ENCODE measurements around the gene RFX8.

Gene RFX8

DNA sequence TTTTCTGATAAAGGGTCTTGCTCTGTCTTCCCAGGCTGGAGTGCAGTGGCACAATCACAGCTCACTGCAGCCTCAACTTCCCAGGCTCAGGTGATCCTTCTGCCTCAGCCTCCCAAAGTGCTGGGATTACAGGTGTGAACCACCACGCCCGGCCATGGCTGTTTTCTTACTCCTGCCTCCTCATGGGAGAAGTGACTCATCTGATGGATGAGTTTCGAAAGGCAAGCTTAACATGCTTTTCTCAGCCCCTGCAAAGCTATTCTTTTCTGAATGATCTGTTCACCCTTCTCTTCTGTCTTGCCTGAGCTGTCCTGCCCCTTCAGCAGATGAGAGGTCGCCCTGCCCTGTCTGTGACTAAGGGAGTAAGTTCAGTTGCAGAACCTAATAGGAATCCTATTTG lies 86.7 kb downstream of the RFX8 start:
- no peak for DNase-seq
- H3K4me2 ChIP-seq (ENCODE audit: low read depth, low read length) = no peak overlapping the region
- TF ChIP-seq, protein P1, sequence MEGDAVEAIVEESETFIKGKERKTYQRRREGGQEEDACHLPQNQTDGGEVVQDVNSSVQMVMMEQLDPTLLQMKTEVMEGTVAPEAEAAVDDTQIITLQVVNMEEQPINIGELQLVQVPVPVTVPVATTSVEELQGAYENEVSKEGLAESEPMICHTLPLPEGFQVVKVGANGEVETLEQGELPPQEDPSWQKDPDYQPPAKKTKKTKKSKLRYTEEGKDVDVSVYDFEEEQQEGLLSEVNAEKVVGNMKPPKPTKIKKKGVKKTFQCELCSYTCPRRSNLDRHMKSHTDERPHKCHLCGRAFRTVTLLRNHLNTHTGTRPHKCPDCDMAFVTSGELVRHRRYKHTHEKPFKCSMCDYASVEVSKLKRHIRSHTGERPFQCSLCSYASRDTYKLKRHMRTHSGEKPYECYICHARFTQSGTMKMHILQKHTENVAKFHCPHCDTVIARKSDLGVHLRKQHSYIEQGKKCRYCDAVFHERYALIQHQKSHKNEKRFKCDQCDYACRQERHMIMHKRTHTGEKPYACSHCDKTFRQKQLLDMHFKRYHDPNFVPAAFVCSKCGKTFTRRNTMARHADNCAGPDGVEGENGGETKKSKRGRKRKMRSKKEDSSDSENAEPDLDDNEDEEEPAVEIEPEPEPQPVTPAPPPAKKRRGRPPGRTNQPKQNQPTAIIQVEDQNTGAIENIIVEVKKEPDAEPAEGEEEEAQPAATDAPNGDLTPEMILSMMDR (IDR thresholded peaks at IDR 0.05; ENCODE audit: low read length) = no peak
- TF ChIP-seq EZH2phosphoT487 (IDR thresholded peaks at IDR 0.05; ENCODE audit: low read length) (no peak), EZH2 (optimal IDR thresholded peaks at IDR 0.05; ENCODE audit: low read depth, low read length) (no peak)

DNA sequence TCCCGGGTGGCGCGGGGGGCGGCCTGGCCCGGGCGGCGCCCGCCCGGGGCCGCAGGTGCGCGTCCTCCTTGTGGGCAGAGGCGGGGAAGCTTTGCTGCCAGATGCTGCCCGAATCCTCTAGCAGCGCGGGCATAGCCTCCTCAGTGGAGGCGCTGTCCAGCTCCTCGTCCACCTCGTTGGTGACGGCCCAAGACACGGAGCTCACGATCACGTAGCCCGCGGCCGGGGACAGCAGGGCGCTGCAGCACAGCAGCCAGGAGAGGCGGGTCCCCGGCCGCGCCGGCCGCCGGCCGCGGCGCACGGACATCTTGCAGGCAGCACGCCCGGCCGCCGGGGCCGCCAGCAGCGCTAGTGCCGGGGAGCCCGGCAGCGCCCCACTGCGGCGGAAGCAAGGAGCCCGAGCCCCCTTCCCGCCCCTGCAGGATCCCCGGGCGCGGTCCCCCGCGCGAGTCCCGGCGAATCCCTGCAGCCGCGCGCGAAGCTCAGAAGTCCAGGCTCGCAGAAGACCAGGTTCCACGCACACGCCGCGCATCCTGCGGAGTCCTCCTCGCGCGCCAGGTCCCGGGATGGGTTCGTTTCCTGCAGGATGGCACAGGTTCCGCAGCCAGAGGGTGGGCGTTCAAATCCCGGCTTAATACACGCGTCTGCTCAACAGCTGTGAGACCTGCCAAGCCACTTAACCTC lies 87.6 kb downstream of the RFX8 start, which contains the start of gene CREG2:
Gene CREG2, minus strand, starts transcription at position 353 of the 684 bp plus-strand sequence. Its CDS starts 46 bp downstream, at position 307.
- Histone ChIP-seq H3K36me3 (replicated peaks; ENCODE audit: insufficient read depth, low read length) (no peaks in the 10 kb centered on the region), H3K27ac (ENCODE audit: low read length) (no peak within 1 kb of the TSS), H2AFZ (ENCODE audit: low read length) (no peak within 1 kb of the TSS), H3K27me3 (replicated peaks; ENCODE audit: insufficient read depth, low read length) (no peaks in the 10 kb centered on the region), H3K4me1 (ENCODE audit: low read length) (no peaks in the 10 kb centered on the region), H3K9ac (ENCODE audit: low read length) (no peak within 1 kb of the TSS), H3K9me3 (replicated peaks; ENCODE audit: insufficient read depth, low read length) (no peaks in the 10 kb centered on the region), H4K20me1 (ENCODE audit: insufficient read depth, low read length) (no peaks in the 10 kb centered on the region), H3K79me2 (ENCODE audit: low read length) (no peaks in the 10 kb centered on the region), H3K4me2 (ENCODE audit: low read depth, low read length) (no peak within 1 kb of the TSS), H3K9me2 (replicated peaks; ENCODE audit: insufficient read depth, low read length) (no peaks in the 10 kb centered on the region), H3K4me3 (ENCODE audit: low read length) (no peak within 1 kb of the TSS), H3F3A (ENCODE audit: insufficient read depth, low read length) (no peaks in the 10 kb centered on the region)
- no peak for DNase-seq
- TF ChIP-seq, protein P1 (IDR thresholded peaks at IDR 0.05; ENCODE audit: low read length) = no peak
- no peak for TF ChIP-seq EZH2phosphoT487 (IDR thresholded peaks at IDR 0.05; ENCODE audit: low read length)
- no peak for TF ChIP-seq EZH2 (optimal IDR thresholded peaks at IDR 0.05; ENCODE audit: low read depth, low read length)

More for the DNA sequence above, 86.7 kb downstream of the RFX8 start:
- no peak overlapping the region for H3K9ac ChIP-seq (ENCODE audit: low read length)
- no peak overlapping the region for H3K4me3 ChIP-seq (ENCODE audit: low read length)
- no peak overlapping the region for H2AFZ ChIP-seq (ENCODE audit: low read length)
- H3K79me2 ChIP-seq (ENCODE audit: low read length) = no peaks in the 10 kb centered on the region
- H4K20me1 ChIP-seq (ENCODE audit: insufficient read depth, low read length) = no peaks in the 10 kb centered on the region
- no peaks in the 10 kb centered on the region for H3K27me3 ChIP-seq (replicated peaks; ENCODE audit: insufficient read depth, low read length)
- no peaks in the 10 kb centered on the region for H3K4me1 ChIP-seq (ENCODE audit: low read length)
- H3K9me2 ChIP-seq (replicated peaks; ENCODE audit: insufficient read depth, low read length) = no peaks in the 10 kb centered on the region
- no peaks in the 10 kb centered on the region for H3F3A ChIP-seq (ENCODE audit: insufficient read depth, low read length)
- H3K36me3 ChIP-seq (replicated peaks; ENCODE audit: insufficient read depth, low read length) = no peaks in the 10 kb centered on the region
- no peaks in the 10 kb centered on the region for H3K9me3 ChIP-seq (replicated peaks; ENCODE audit: insufficient read depth, low read length)
- no peak overlapping the region for H3K27ac ChIP-seq (ENCODE audit: low read length)

DNA sequence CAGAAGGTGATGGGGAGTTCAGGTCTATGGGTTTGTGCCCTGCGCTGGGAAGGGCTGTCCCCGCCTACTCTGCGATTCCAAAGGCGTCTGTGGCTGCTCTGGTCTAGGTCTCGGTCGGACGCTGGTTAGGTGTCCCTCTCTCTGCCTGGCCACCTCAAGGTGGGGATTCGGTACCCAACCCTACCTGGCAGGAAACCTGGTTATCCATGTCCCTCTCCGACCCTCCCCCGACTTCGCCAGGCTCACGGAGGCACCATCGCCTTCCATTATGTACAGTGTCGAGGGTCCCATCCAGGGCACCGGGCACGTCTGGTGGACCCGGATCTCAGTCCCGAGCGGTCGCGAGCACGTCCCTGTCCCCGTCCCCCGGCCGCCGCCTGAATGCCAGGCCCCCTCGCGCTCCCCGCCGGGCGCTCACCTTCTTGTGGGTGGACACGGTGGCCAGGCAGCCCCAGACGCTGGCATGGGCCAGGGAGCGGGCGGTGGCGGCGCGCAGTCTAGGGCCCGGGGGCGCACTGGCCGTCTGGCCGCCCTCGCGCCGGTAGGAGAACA lies 88.2 kb downstream of the RFX8 start:
- no peak overlapping the region for H3K9ac ChIP-seq (ENCODE audit: low read length)
- H3K4me2 ChIP-seq (ENCODE audit: low read depth, low read length) = no peak overlapping the region
- H3K4me3 ChIP-seq (ENCODE audit: low read length) = no peak overlapping the region
- H3K9me2 ChIP-seq (replicated peaks; ENCODE audit: insufficient read depth, low read length) = no peaks in the 10 kb centered on the region
- no peaks in the 10 kb centered on the region for H3K79me2 ChIP-seq (ENCODE audit: low read length)
- H3K4me1 ChIP-seq (ENCODE audit: low read length) = no peaks in the 10 kb centered on the region
- TF ChIP-seq, protein P1 (IDR thresholded peaks at IDR 0.05; ENCODE audit: low read length) = no peak
- TF ChIP-seq EZH2phosphoT487 (IDR thresholded peaks at IDR 0.05; ENCODE audit: low read length) (no peak), EZH2 (optimal IDR thresholded peaks at IDR 0.05; ENCODE audit: low read depth, low read length) (no peak)
- no peak overlapping the region for H2AFZ ChIP-seq (ENCODE audit: low read length)
- no peaks in the 10 kb centered on the region for H3F3A ChIP-seq (ENCODE audit: insufficient read depth, low read length)
- H3K36me3 ChIP-seq (replicated peaks; ENCODE audit: insufficient read depth, low read length) = no peaks in the 10 kb centered on the region
- no peak for DNase-seq
- no peak overlapping the region for H3K27ac ChIP-seq (ENCODE audit: low read length)
- no peaks in the 10 kb centered on the region for H3K27me3 ChIP-seq (replicated peaks; ENCODE audit: insufficient read depth, low read length)
- H4K20me1 ChIP-seq (ENCODE audit: insufficient read depth, low read length) = no peaks in the 10 kb centered on the region
- no peaks in the 10 kb centered on the region for H3K9me3 ChIP-seq (replicated peaks; ENCODE audit: insufficient read depth, low read length)

Measured in MM.1S (cell line).